ENCODE data around the gene KRT31.

KRT31 gene

GRCh38 chr17:41396996-41397660 lies at the start of gene KRT31:
KRT31 (minus strand) TSS chr17:41397608; CDS start chr17:41397539, 69 bp downstream.
- no peak for DNase-seq (ENCODE audit: extremely low spot score)
- CTCF ChIA-PET, result no interaction called here
- TF ChIP-seq CTCF (IDR thresholded peaks at IDR 0.05; ENCODE audit: control extremely low read depth, extremely low read depth, low read depth, missing control alignments), result no peak
- POLR2A ChIA-PET, result no interaction called here

GRCh38 chr17:41446806-41447205 lies 49.4 kb upstream of the KRT31 start:
- no peak for DNase-seq (ENCODE audit: extremely low spot score)
- ChIA-PET POLR2A (no interaction called here), CTCF (no interaction called here)
- no peak for TF ChIP-seq CTCF (IDR thresholded peaks at IDR 0.05; ENCODE audit: control extremely low read depth, extremely low read depth, low read depth, missing control alignments)

DNA sequence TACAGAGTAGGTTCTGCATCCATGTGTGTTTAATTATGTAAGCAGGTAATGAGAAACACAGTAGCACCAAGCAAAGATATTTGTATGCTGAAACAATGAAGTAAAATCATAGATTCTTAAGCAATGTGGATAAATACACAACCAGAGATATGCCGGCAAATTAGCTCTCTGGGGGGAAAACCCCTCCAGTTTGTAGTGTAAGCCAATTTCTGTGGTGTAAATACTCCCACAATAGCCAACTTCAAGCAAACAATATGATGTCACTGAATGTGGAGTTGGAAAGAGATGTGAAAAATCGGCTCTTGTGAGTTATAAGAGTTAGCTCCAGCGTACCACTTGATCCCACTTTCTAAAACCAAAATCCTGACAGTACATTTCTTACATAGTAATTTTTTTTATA lies 47.2 kb upstream of the KRT31 start:
- ChIA-PET POLR2A (no interaction called here), CTCF (interaction anchor here (1.3 to 1.4 kb wide), 2 partner anchors 8 to 21 kb away, joined by 3 to 5 read pairs; no protein-coding TSS in a partner anchor)
- no peak for TF ChIP-seq CTCF (IDR thresholded peaks at IDR 0.05; ENCODE audit: control extremely low read depth, extremely low read depth, low read depth, missing control alignments)
- no peak for DNase-seq (ENCODE audit: extremely low spot score)

DNA sequence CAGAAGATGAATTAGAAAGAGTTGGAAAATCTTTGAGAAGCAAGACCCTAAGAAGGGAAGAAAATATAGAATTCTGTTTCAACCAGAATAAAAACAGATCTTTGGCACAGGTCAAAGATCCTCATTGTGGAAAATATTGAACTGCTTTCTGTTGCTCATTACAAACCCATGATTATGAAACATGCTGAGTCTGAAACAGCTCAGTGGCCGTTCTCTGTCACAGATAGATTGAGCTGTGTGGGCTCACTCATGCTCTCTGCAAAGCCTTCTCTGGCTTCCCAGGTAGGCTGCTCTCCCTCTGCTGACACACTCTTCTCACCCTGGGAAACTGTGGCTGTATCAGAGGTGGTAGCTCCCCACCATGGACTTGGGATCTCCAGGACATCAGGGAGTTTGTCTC lies 46.8 kb upstream of the KRT31 start:
- no peak for TF ChIP-seq CTCF (IDR thresholded peaks at IDR 0.05; ENCODE audit: control extremely low read depth, extremely low read depth, low read depth, missing control alignments)
- no peak for DNase-seq (ENCODE audit: extremely low spot score)
- POLR2A ChIA-PET, result no interaction called here
- CTCF ChIA-PET, result interaction anchor here (1.3 to 1.4 kb wide), 2 partner anchors 8 to 21 kb away, joined by 3 to 5 read pairs; no protein-coding TSS in a partner anchor

GRCh38 chr17:41442739-41443138 lies 45.3 kb upstream of the KRT31 start:
- TF ChIP-seq CTCF (IDR thresholded peaks at IDR 0.05; ENCODE audit: control extremely low read depth, extremely low read depth, low read depth, missing control alignments), result no peak
- ChIA-PET CTCF (no interaction called here), POLR2A (no interaction called here)
- no peak for DNase-seq (ENCODE audit: extremely low spot score)

GRCh38 chr17:41440531-41441033 lies 43.2 kb upstream of the KRT31 start, which contains the start of gene KRT38:
KRT38 (minus strand) TSS chr17:41440983; CDS start chr17:41440921, 62 bp downstream.
- no peak for DNase-seq (ENCODE audit: extremely low spot score)
- ChIA-PET CTCF (no interaction called here), POLR2A (no interaction called here)
- TF ChIP-seq CTCF (IDR thresholded peaks at IDR 0.05; ENCODE audit: control extremely low read depth, extremely low read depth, low read depth, missing control alignments), result no peak
